ENCODE results near the gene APH1A. TPM values are rescaled to one million over a fixed set of nuclear protein-coding genes. Genes with fewer than 3 reads are reported as not detected.

The APH1A gene
- total and polyA plus RNA-seq, 2 of the 13 experiments (the other 11 are each of a cell fraction or from before 2014, with no cell fraction given), result 114 to 130 TPM

DNA sequence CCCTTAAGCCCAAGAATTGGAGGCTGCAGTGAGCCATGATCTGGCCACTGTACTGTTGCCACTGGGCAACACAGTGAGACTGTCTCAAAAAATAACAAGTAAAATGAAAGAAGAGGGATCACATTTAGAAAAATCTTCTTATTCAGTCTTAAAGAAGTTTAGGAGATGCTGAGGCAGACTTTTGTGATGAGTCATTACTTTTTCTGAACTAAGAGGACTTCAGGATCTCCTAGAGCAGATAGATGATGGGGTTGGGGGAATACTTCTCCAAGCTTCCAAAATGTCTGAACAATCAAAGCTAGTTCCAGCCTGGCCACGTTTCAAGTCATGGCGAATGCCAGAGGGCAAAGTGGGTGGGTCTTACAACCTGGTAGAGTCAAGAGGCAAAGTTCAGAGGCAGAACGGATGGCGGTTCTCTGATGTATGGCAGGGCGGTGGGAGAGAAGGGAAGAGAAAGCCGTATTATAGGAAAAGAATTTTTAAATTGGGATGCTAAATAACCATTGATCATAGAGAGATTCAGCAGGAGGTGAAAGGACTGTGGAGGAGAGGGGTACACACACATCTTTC is 11.4 kb upstream of the APH1A start (continued):
- TF ChIP-seq ZFP37 (CRISPR knock-in tag; IDR thresholded peaks at IDR 0.05; ENCODE audit: borderline replicate concordance) (no peak), KDM5B (CRISPR knock-in tag; IDR thresholded peaks at IDR 0.05; ENCODE audit: borderline replicate concordance) (no peak), POLR2A (IDR thresholded peaks at IDR 0.05; ENCODE audit: insufficient read depth in 1 of 2, low read depth in 2 of 2, low read length in 2 of 2) (0 out of 4 replicates have a peak, but pooled peaks of 1 of the 2 experiments have one; percentile 17), FIP1L1 (IDR thresholded peaks at IDR 0.05; ENCODE audit: borderline replicate concordance, insufficient read depth, low read depth, low read length) (no peak), TBX2 (CRISPR knock-in tag; IDR thresholded peaks at IDR 0.05; ENCODE audit: borderline replicate concordance) (no peak), ZKSCAN5 (CRISPR knock-in tag; IDR thresholded peaks at IDR 0.05) (no peak), PCBP2 (optimal IDR thresholded peaks at IDR 0.05; ENCODE audit: low read depth, low read length, poor library complexity, severe bottlenecking) (no peak), ZMYM3 (CRISPR knock-in tag; IDR thresholded peaks at IDR 0.05) (no peak), YEATS4 (CRISPR knock-in tag; IDR thresholded peaks at IDR 0.05; ENCODE audit: borderline replicate concordance) (0 out of 2 replicates have a peak, but pooled peaks have one; percentile 47), PRMT3 (CRISPR knock-in tag; IDR thresholded peaks at IDR 0.05; ENCODE audit: borderline replicate concordance, low read depth) (no peak), GATAD2A (CRISPR knock-in tag; IDR thresholded peaks at IDR 0.05) (0 out of 2 replicates have a peak, but pooled peaks have one; percentile 10), YY1 (IDR thresholded peaks at IDR 0.05; ENCODE audit: insufficient read depth, insufficient replicate concordance, low read depth, low read length) (peak; percentile 70), CEBPB (IDR thresholded peaks at IDR 0.05; ENCODE audit: borderline replicate concordance, low read depth, low read length) (no peak), IKZF1 (IDR thresholded peaks at IDR 0.05) (no peak), ZNF354B (CRISPR knock-in tag; IDR thresholded peaks at IDR 0.05) (no peak), CCDC6 (CRISPR knock-in tag; IDR thresholded peaks at IDR 0.05) (no peak), PHF5A (CRISPR knock-in tag; IDR thresholded peaks at IDR 0.05; ENCODE audit: low read depth, unreplicated experiment) (no peak)
- TF ChIP-seq, protein P1, sequence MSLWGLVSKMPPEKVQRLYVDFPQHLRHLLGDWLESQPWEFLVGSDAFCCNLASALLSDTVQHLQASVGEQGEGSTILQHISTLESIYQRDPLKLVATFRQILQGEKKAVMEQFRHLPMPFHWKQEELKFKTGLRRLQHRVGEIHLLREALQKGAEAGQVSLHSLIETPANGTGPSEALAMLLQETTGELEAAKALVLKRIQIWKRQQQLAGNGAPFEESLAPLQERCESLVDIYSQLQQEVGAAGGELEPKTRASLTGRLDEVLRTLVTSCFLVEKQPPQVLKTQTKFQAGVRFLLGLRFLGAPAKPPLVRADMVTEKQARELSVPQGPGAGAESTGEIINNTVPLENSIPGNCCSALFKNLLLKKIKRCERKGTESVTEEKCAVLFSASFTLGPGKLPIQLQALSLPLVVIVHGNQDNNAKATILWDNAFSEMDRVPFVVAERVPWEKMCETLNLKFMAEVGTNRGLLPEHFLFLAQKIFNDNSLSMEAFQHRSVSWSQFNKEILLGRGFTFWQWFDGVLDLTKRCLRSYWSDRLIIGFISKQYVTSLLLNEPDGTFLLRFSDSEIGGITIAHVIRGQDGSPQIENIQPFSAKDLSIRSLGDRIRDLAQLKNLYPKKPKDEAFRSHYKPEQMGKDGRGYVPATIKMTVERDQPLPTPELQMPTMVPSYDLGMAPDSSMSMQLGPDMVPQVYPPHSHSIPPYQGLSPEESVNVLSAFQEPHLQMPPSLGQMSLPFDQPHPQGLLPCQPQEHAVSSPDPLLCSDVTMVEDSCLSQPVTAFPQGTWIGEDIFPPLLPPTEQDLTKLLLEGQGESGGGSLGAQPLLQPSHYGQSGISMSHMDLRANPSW (CRISPR knock-in tag; IDR thresholded peaks at IDR 0.05; ENCODE audit: borderline replicate concordance), result no peak
- TF ChIP-seq, protein P2, sequence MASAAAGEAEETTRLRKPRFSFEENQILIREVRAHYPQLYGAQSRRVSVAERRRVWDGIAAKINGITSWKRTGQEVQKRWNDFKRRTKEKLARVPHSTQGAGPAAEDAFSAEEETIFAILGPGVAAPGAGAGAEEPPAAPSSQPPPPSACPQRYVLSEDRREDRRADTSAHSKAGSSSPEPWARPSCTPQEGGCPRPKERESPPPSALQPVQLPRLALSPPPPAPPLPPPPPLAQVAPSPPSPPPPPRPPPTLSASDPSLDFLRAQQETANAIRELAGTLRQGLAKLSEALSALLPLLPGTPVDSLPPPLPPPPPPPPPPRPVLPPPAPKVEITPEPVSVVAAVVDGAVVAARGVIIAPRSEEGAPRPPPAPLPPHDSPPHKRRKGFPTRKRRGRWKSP (CRISPR knock-in tag; IDR thresholded peaks at IDR 0.05), result no peak
- TF ChIP-seq, protein P3, sequence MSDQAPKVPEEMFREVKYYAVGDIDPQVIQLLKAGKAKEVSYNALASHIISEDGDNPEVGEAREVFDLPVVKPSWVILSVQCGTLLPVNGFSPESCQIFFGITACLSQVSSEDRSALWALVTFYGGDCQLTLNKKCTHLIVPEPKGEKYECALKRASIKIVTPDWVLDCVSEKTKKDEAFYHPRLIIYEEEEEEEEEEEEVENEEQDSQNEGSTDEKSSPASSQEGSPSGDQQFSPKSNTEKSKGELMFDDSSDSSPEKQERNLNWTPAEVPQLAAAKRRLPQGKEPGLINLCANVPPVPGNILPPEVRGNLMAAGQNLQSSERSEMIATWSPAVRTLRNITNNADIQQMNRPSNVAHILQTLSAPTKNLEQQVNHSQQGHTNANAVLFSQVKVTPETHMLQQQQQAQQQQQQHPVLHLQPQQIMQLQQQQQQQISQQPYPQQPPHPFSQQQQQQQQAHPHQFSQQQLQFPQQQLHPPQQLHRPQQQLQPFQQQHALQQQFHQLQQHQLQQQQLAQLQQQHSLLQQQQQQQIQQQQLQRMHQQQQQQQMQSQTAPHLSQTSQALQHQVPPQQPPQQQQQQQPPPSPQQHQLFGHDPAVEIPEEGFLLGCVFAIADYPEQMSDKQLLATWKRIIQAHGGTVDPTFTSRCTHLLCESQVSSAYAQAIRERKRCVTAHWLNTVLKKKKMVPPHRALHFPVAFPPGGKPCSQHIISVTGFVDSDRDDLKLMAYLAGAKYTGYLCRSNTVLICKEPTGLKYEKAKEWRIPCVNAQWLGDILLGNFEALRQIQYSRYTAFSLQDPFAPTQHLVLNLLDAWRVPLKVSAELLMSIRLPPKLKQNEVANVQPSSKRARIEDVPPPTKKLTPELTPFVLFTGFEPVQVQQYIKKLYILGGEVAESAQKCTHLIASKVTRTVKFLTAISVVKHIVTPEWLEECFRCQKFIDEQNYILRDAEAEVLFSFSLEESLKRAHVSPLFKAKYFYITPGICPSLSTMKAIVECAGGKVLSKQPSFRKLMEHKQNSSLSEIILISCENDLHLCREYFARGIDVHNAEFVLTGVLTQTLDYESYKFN (CRISPR knock-in tag; conservative IDR thresholded peaks at IDR 0.05), result peak; percentile 43; the same call in 1 of the 2 replicates

Data from HepG2 (cell line).